Spleen (tissue), 7 donors: ENCODE data around the gene SATL1.

ENCODE experiments used
- POLR2A ChIP-seq, 3 donors: fragments of 450-650 bp; IDR thresholded peaks; one replicate each; pipeline ENCODE4 v1.5.1; 2017; ENCODE audit warnings: antibody characterized with exemption in 3 of 3, mild to moderate bottlenecking in 1 of 3
- POLR2AphosphoS5 ChIP-seq, 3 donors: sonication (generic); formaldehyde crosslinking; IDR thresholded peaks; one replicate each; pipeline ENCODE4 v1.5.1; 2017; ENCODE audit warnings: antibody characterized with exemption in 3 of 3
- TF ChIP-seq, protein P1 (sequence below), 11 experiments: fragments of 200-600 bp in 7 of 11; fragments of 450-650 bp in 4 of 11; sonication (generic) in 4 of 11; IDR thresholded peaks in 8 of 11; conservative IDR thresholded peaks in 3 of 11; 1 replicate in 7 of 11; 2 replicates in 4 of 11; pipeline versions ENCODE4 v1.4.0 to v1.8.0; 2016 to 2021; ENCODE audit warnings: antibody characterized with exemption in 11 of 11, inconsistent platforms in 4 of 11, mild to moderate bottlenecking in 1 of 11
- donor health status: DM: no; HTN: no; CAD: no; lungs with moderate emphysema.
- donor health status: DM: no; HTN: no; CAD: no.
- donor health status: DM: no; HTN: no; CAD: no.

DNA sequence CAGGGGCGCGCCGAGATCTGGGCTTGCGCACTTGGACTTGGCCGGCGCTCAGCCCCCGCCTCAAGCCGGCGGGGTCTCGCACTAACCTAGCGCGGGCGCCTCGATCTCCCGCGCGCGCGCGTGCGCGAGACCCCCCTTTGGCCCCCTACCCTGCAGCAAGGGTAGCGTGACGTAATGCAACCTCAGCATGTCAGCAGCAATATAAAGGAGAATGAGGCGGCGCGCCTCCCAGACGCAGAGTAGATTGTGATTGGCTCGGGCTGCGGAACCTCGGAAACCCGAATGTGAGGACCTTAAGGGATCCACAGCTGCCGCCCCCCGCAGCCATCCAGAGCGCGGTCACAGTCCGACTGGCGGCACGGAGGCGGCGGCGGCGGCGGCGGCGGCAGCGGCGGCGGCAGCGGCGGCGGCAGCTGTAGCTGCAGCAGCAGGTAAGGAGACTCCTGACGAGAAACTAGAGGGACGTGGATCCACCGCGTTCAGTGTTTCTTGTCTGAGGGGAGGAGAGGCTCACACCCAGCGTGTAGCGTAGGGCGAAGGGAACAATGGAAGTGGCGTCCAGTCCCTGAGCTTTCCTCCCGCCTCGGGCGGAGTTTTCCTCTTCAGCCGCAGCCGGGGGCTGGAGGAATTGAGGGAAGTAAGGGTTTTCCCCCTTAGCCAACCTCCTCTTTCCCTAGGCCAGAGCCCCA lies at the start of gene SATL1, which contains the start of gene ZNF711:
- TF ChIP-seq, protein P1, sequence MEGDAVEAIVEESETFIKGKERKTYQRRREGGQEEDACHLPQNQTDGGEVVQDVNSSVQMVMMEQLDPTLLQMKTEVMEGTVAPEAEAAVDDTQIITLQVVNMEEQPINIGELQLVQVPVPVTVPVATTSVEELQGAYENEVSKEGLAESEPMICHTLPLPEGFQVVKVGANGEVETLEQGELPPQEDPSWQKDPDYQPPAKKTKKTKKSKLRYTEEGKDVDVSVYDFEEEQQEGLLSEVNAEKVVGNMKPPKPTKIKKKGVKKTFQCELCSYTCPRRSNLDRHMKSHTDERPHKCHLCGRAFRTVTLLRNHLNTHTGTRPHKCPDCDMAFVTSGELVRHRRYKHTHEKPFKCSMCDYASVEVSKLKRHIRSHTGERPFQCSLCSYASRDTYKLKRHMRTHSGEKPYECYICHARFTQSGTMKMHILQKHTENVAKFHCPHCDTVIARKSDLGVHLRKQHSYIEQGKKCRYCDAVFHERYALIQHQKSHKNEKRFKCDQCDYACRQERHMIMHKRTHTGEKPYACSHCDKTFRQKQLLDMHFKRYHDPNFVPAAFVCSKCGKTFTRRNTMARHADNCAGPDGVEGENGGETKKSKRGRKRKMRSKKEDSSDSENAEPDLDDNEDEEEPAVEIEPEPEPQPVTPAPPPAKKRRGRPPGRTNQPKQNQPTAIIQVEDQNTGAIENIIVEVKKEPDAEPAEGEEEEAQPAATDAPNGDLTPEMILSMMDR (IDR thresholded peaks at IDR 0.05 in 8 of 11, conservative IDR thresholded peaks at IDR 0.05 in 3 of 11): no peak
- peak in 2 of 3 donors; percentile 23 to 66 for TF ChIP-seq POLR2AphosphoS5 (IDR thresholded peaks at IDR 0.05)
- TF ChIP-seq POLR2A (IDR thresholded peaks at IDR 0.05): no peak
